ENCODE data around the gene SNX3.

The SNX3 gene

GRCh38 chr6:108180266-108180665 lies 80.6 kb downstream of the SNX3 start:
- Histone ChIP-seq H3K4me3 (ENCODE audit: low read depth, low read length) (no peak overlapping the region), H3K4me1 (ENCODE audit: control insufficient read depth, insufficient read depth, low read length) (no peaks in the 10 kb centered on the region), H3K36me3 (ENCODE audit: control insufficient read depth in 2 of 2, insufficient read depth in 1 of 2, low read length in 2 of 2) (no peaks in the 10 kb centered on the region; a peak in 1 of 3 replicates), H3K27ac (ENCODE audit: extremely low read depth, low read depth, low read length) (no peak overlapping the region), H3K9me3 (ENCODE audit: control insufficient read depth, insufficient read depth, low read depth, low read length) (no peaks in the 10 kb centered on the region)
- TF ChIP-seq KLF8 (tag by site-specific recombination; IDR thresholded peaks at IDR 0.05) (no peak), ZNF354C (tag by site-specific recombination; IDR thresholded peaks at IDR 0.05; ENCODE audit: borderline replicate concordance, low read depth) (no peak), OVOL3 (tag by site-specific recombination; IDR thresholded peaks at IDR 0.05) (no peak), ZBTB10 (tag by site-specific recombination; IDR thresholded peaks at IDR 0.05) (no peak), ZIC2 (tag by site-specific recombination; IDR thresholded peaks at IDR 0.05) (no peak), ZNF157 (tag by site-specific recombination; IDR thresholded peaks at IDR 0.05) (no peak), ZNF18 (tag by site-specific recombination; IDR thresholded peaks at IDR 0.05) (no peak), ZNF280D (tag by site-specific recombination; IDR thresholded peaks at IDR 0.05) (no peak)
- POLR2A ChIA-PET, result no interaction called here
- CTCF ChIA-PET, result interaction anchor here (0.6 to 0.7 kb wide), 2 partner anchors 78 to 184 kb away, joined by 4 to 5 read pairs; no protein-coding TSS in a partner anchor

DNA sequence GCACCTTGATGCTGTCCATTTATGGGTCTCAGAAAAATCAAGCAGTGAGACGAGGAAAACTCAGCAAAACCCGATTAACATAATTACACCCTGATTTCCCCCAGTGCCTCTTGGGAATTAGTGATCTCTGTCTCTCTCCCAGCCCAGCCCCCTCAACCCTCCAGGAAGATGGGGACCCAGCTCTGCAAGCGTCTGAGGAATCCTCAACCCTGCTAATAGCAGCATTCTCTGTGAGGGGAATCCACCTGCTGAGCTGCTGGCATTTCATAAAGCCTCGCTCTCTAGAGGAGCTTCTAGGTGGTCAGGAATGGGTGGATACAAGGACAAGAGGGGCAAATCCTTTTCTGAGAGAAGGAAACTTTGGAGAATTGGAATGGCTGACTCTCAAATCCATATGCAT lies 81.1 kb downstream of the SNX3 start:
- TF ChIP-seq ZNF335 (tag by site-specific recombination; conservative IDR thresholded peaks at IDR 0.05), result no peak
- no peak for TF ChIP-seq ZNF785 (tag by site-specific recombination; IDR thresholded peaks at IDR 0.05)
- TF ChIP-seq ZBTB48 (tag by site-specific recombination; IDR thresholded peaks at IDR 0.05), result no peak
- no peak for TF ChIP-seq ZNF138 (tag by site-specific recombination; IDR thresholded peaks at IDR 0.05; ENCODE audit: borderline replicate concordance)
- TF ChIP-seq ZNF366 (tag by site-specific recombination; conservative IDR thresholded peaks at IDR 0.05), result no peak
- no peak for TF ChIP-seq IKZF3 (tag by site-specific recombination; IDR thresholded peaks at IDR 0.05)
- no peak for TF ChIP-seq ZNF580 (tag by site-specific recombination; IDR thresholded peaks at IDR 0.05)
- no peak for TF ChIP-seq OVOL3 (tag by site-specific recombination; IDR thresholded peaks at IDR 0.05)
- Histone ChIP-seq H3K36me3 (ENCODE audit: control insufficient read depth in 2 of 2, insufficient read depth in 1 of 2, low read length in 2 of 2) (no peaks in the 10 kb centered on the region; a peak in 1 of 3 replicates), H3K27ac (ENCODE audit: extremely low read depth, low read depth, low read length) (no peak overlapping the region), H3K9me3 (ENCODE audit: control insufficient read depth, insufficient read depth, low read depth, low read length) (no peaks in the 10 kb centered on the region), H3K4me3 (ENCODE audit: low read depth, low read length) (no peak overlapping the region), H3K4me1 (ENCODE audit: control insufficient read depth, insufficient read depth, low read length) (no peaks in the 10 kb centered on the region)
- CTCF ChIA-PET, result interaction anchor here (0.6 to 0.7 kb wide), 2 partner anchors 79 to 184 kb away, joined by 4 to 5 read pairs; no protein-coding TSS in a partner anchor
- POLR2A ChIA-PET, result no interaction called here

Data from HEK293 (cell line).